NCI-H774 (cell line): Measurements from ENCODE around the gene PODNL1.
"Not testable (repeated sequence)": the region's sequence is repeated elsewhere in the genome, so short reads cannot be mapped to it uniquely, and the experiment has no call there.

Experiments
- DNase-seq: peaks from one replicate; lab custom pipeline; 2025; lab: John Stamatoyannopoulos, UW

Gene PODNL1

DNA sequence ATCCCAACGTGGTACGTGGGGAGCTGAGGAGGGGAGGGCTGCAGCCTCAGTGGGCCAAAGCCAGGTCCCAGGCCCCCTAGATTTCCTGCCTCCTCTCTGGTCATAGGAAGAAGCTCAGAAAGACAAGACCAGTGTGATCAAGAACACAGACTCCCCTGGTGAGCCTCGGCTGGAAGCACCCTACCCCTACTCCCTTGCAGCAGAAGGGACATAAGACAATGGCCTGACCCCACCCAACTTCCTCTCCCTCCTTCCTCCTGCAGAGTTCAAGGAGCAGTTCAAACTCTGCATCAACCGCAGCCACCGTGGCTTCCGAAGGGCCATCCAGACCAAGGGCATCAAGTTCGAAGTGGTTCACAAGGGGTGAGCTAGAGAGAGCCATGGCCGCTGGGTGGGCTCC is 11.5 kb downstream of the PODNL1 start:
- no peak for DNase-seq

DNA sequence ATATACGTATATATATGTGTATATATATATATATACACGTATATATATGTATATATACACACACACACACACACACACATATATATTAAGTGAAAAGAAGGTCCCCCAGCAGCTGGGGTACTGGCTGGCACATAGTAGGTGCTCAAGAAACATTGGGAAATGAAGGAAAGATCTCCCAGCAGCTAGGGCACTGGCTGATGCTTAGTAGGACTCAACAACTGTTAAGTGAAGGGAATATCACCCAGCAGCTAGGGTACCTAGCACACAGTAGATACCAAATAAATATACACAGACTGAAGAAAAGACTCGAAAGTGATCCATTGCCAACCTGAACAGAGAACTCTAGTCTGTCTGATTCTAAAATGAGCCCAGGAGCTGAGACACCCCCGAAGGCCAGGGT is 12.2 kb downstream of the PODNL1 start:
- no peak for DNase-seq

DNA sequence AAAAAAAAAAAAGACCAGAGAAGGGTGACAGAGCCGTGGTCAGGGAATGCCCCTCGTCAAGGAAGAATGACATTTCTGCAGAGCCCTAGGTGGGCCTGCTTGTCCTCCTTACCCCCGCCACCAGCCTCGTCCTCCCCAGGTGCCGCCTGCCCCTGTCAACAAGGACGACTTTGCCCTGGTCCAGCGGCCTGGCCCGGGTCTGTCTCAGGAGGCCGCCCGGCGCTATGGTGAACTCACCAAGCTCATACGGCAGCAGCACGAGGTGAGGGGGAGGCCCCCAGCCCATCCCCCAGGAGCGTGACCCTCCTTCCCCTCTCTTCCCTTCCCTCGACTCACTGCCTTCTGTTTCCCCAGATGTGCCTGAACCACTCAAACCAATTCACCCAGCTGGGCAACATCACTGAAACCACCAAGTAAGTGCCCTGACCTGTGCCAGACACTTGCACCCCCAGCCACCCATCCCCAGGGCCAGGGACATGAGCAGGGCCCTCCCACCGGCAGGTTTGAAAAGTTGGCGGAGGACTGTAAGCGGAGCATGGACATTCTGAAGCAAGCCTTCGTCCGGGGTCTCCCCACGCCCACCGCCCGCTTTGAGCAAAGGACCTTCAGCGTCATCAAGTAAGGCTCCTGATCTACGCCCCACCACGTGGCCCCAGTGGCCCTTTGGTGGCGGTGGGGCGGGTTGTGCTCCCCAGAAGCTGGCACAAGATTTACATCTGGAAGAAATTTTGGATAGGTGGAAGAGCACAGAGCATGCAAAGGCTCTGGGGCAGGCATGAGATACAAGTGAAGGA is 14.8 kb downstream of the PODNL1 start:
- DNase-seq, result no peak

DNA sequence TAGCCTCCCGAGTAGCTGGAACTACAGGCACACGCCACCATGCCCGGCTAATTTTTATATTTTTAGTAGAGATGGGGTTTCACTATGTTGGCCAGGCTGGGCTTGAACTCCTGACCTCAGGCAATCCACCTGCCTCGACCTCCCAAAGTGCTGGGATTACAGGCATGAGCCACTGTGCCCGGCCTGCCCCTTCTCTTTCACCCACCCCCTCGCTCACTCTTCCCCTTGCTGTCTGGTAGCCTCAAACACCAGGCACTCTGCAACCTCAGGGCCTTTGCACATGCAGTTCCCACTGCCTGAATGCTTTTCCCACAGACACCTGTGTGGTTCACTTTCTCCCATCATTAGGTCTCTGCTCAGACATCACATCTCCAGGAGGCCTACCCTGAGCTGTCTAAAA is 16.1 kb downstream of the PODNL1 start:
- DNase-seq, result not testable (repeated sequence)

DNA sequence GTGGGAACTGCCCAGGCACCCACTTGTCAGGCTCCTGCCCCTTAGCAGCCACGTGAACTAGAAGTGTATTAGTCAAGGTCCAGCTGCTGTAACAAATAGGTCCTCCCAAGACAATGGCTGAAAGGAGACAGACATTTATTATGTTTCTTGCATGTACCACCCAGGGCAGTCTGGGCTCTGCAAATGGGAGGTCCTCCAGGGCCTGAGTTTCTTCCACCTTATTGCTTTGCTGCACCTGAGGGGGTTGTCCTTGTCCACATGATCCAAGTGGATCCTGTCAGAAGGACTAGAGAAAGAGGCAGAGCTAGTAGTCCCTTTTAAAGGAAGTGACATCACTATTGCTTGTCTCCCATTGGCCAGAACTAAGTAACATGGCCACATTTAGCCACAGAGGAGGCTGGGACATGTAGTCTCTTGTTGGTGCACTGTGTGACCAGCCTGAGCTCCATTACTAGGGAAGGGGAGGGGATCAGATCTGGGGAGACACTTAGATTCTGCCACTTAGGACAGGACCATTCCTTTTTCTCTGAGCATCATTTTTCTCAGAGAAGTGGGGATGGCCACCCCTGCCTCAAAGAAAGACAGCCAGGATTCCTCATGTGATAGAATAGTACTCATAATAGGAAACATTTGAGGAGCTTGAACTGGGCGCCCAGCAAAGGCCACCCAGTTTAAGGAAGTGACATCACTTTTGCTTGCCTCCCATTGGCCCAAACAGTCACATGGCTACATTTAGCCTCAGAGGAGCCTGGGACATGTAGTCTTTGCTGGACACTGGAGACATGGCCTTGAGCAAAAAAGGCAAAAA is 17.1 kb downstream of the PODNL1 start:
- DNase-seq, result no peak

DNA sequence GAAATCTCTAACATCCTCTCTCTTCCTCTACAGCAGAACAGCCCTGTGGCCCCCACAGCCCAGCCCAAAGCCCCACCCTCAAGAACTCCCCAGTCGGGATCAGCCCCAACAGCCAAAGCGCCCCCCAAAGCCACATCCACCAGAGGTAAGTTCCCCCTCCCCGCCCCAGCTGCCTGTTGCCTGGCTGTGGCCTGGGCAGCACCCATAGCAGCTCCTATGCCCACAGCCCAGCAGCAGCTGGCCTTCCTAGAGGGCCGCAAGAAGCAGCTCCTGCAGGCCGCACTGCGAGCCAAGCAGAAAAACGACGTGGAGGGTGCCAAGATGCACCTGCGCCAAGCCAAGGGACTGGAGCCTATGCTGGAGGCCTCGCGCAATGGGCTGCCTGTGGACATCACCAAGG is 17.7 kb downstream of the PODNL1 start:
- no peak for DNase-seq

DNA sequence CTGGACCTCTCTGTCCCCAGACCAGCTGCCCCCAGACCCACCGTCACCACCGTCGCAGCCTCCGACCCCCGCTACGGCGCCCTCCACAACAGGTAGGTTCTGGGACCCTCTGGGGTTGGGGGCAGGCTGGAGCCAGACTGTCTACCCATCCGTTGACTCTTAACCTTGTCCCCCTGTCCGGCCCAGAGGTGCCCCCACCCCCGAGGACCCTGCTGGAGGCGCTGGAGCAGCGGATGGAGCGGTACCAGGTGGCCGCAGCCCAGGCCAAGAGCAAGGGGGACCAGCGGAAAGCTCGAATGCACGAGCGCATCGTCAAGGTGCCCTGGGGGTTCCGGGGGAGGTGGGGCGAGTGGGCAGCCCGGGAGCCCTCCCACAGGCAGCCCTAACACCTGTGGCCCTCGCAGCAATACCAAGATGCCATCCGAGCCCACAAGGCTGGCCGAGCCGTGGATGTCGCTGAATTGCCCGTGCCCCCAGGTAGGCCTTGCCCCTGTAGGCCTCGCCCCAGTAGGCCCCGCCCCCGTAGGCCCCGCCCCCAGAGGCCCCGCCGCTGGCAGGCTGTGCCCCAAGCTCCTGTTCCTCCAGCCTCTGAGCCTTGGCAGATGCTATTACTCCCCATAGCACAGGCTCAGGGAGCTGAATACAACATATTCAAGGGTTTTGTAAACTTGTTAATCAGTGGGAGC is 19.3 kb downstream of the PODNL1 start:
- no peak for DNase-seq

DNA sequence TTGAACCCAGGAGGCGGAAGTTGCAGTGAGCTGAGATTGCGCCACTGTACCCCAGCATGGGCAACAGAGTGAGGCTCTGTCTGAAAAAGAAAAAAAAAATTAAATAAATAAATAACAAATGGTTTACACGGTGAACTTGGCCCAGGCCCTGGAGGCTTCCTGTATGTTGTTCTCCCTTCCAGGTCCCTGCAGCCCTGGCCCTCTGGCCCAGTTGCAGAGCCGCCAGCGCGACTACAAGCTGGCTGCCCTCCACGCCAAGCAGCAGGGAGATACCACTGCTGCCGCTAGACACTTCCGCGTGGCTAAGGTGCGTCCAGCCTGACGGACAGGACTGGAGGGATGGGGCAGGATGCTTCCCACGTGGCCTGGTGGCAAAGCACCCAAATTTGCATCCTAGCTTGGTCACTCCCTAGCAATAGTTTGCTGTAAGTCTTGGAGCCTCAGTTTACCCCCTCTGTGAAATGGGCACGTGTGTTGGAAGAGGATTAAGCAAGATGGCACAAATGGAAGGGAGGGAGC is 20.3 kb downstream of the PODNL1 start:
- no peak for DNase-seq

DNA sequence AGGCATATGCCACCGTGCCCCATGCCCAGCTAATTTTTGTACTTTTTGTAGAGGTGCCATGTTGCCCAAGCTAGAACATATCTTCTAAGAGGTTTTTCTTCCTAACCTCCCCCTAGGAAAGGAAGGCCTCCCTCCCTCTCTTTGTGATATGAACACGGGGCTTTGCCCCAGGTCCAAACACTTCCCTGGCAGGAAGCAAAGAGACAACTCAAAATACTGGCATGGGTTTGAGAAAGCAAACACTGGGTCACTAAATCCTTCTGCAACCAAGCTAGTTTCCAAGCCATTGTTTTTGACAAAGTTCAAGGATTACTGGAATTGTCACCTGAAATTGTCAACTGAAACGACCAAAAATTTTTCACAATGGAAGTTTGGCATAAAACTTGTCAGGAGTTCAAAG is 23.4 kb downstream of the PODNL1 start:
- no peak for DNase-seq

DNA sequence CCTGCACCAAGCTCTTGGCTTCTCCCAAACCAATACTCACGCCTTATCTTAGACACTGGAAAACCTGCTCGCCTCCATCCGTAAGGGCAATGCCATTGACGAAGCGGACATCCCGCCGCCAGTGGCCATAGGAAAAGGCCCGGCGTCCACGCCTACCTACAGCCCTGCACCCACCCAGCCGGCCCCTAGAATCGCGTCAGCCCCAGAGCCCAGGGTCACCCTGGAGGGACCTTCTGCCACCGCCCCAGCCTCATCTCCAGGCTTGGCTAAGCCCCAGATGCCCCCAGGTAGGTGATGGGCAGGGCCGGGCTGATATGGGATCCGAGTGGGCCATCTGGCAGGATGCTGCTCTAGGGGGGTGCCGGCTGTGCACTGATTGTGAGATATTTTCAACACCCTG is 24.9 kb downstream of the PODNL1 start:
- no peak for DNase-seq

DNA sequence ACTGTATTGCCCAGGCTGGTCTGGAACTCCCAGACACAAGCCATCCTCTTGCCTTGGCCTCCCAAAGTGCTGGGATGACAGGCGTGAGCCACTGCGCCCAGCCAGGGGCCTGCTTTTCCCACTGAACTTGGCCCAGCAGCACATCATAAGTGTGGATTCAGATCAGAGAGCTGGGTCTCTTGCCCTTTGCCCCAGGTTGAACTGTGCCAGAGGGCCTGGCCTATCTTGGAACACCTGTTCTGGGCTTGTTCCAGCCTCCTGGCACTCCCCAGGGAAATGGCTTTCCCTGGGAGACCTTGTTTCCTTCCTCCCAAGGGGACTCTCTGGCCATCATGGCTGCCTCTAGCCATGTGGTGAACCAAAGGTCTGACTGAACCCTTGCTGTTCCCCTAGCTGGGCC is 28.8 kb downstream of the PODNL1 start:
- no peak for DNase-seq

DNA sequence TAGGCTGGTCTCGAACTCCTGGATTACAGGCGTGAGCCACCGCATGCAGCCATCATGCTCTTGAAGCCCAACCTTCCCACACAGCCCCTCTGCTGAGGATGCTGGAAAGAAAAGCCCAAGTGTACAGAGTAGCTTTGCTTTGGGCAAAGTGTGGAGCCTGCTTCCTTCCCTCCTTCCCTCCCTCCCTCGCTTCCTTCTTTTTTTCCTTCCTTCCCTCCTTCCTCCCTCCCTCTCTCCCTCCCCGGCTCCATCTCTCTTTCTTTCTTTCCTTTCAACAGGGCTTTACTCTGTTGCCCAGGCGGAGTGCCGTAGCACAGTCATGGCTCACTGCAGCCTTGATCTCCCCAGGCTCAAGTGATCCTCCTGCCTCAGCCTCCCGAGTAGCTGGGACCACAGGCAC is 29.5 kb downstream of the PODNL1 start:
- no peak for DNase-seq

DNA sequence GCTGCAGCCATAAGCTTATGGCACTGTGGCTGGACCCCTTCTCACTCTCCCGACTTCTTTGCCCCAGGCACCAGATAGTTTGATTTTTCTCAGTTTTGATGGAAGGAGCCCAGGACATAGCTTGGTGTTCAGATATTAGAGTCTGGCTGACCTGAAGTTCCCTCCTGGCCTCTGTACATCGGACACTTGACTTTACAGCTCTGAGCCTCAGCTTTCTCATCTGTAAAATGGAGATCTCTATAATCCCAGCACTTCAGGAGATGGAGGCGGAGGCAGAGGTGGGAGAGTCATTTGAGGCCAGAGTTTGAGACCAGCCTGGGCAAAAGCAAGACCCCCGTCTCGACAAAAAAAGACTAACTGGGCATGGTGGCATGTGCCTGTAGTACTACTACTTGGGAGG is 31.3 kb downstream of the PODNL1 start:
- DNase-seq, result no peak

DNA sequence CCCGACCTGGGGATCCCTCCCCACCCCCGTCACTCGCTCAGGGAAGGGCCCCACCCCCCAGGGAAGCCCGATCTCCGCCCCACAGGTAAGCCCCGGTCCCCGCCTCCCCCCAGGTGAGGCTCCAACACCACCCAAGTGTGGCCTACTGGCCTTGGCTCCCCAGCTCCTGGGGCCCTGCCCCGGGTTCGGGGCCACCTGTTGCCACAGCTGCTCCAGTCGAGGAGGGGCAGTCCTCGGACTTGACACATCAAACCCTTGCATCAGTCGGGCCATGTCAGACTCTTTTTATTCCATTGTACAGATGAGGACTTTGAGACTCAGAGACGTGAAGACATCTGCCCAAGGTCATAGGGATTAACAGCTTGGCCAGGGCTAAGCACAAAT is 31.7 kb downstream of the PODNL1 start:
- DNase-seq, result no peak

DNA sequence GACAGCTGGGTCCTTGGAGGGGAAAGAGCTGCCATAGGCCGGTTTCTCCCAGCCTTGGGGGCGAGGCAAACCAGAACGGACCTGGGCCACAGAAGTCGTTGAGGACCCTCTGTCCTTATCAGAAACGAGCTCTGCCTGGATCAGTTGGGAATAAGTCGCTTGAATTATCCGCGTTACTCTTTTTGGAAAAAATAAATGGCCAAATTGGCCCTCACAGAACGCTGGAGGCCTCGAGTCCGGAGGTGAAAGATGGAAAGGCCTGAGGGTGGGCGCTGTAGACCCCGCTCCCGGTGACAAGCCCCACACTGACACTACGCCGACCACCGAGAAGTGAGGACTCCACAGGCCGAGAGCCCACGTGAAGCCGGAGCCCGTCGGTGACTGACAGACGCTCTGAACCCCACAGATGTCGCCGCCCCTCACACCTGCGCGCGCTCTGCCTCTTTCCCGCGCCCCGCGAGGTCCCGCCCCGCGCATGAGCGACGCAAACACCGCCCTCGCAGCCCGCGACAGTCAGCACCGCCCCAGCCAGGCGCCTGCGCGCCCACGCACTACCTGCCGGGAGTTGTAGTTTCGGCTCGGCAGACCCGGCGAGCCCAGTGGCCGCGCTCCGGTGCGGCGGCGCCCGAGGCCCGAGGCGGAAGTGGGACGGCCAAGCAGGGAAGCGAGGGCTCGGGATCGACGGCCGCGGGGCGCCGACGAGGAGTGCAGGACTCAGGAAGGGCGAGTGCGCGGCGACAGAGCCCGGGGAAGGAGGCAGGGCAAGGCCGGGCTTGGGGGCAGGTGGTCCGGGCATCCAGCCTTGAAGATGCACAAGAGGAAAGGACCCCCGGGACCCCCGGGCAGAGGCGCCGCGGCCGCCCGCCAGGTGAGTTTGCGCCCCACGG is 32.3 kb downstream of the PODNL1 start, which contains the start of the genes BRME1 and CC2D1A:
TSS of gene BRME1 (minus strand) at position 484 of the 887 bp plus-strand sequence. CDS start 1,225 bp downstream, outside the sequence.
TSS of gene CC2D1A (plus strand) at position 568 of the 887 bp plus-strand sequence. CDS start at position 809, 241 bp downstream.
- peak; percentile 88 for DNase-seq

DNA sequence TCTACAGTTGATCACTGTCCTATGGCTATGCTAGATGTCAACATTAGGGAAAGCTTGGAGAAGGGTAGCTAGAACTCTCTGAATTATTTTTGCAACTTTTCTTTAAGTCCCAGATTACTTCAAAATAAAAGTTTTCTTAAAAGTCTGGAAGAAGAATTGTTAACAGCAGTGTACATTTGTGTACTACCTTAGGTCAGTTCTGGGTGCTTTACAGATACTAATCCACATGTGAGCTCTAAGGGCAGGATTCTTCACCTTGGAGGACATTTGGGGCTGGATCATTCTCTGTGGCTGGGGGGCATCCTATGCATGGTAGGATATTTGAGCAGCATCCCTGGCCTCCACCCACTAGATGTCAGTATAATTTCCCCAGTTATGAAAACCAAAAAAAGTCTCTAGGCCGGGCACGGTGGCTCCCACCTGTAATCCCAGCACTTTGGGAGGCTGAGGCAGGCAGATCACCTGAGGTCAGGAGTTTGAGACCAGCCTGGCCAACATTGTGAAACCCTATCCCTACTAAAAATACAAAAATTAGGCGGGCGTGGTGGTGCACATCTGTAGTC is 35.1 kb downstream of the PODNL1 start:
- DNase-seq, result no peak

DNA sequence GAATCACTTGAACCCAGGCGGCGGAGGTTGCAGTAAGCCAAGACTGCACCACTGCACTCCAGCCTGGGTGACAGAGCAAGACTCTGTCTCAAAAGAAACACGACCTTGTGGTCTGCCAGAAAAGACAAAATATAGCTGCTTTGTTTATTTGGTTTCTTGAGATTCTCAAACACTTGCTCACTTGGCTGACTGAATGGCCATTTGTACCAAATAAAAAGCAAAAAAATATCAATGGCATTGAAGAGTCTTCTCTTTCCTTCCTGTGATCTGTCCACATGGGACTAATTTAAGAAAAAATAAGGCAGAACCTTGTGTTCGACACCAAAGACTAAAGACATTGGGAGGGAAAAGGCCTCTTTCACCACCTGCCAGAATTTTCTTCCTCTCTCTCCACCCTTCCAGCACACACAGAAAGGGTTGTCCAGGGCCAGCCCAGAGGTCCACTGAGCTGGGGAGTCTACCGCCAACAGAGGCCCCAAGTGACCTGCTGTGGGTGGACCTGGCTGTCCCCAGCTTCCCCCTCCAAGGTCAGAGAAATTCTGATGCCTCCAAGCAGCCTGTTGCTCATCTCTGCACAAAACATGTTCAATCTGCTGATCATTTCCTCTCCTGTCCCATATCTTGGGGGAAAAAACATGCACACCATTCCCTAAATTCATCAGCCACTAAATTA is 38.2 kb downstream of the PODNL1 start:
- DNase-seq, result no peak

DNA sequence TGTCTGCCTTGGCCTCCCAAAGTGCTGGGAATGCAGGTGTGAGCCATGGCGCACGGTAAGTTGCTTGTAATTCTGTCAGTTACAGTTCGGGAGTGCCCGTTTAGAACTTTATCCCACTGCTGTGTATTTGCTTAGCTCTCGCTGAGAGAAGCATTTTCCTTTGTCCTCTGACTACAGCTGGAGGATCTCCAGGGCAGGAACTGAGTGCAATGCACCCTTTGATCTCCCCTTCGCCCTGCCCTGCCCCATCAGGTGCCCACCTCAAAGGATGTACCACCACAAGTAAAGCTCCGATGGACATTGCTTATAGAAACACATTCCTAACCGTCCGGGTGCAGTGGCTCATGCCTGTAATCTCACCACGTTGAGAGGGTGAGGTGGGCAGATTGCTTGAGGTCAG is 38.8 kb downstream of the PODNL1 start:
- no peak for DNase-seq

DNA sequence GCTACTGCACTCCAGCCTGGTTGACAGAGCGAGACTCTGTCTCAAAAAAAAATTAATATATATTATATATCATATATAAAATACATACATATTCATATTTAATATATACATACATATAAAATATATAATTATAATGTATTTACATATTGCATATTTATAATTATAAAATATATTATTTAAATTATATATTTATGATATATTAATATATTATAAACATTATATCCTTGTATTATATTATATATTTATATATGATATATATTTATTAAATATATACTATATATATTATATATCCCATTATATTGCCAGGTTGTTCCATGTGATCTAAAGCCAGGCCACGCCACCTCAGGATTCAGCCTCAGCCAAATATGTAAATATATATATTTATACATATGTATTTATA is 42.0 kb downstream of the PODNL1 start:
- DNase-seq, result no peak

DNA sequence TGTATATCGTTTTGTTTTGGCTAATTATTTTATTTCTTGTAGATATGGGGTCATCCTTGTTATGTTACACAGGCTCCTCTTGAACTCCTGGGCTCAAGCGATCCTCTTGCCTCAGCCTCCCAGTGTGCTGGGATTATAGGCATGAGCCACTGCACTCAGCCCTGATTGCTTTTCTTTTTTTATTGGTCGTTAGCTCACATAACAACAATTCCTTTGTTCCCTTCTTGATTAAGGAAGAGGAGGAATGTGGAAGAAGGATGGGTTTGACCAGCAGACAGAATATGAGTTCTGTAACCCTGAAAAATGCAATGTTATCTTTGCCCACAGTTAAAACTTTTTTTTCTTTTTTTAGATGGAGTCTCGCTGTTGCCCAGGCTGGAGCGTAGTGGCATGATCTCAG is 43.7 kb downstream of the PODNL1 start:
- no peak for DNase-seq

DNA sequence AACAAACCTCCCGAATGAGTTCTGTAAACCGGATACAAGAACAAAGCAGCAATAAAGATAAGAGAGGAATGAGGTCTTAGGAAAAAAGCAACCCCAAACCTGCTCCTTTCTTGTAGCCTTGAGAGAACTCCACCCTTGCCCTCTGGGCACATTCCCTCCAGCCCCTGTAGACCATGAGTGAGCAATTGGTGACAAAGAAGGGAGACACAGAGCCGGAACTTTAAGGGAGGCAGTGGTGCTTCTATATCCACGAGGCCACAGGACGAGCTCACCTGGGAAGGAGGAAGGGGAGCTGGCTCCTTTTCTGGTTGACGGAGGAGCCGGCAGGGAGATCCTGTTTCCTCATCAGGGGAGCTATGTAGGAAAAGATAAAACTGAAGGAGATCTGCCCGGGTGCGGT is 45.3 kb downstream of the PODNL1 start:
- no peak for DNase-seq
